GM18526 (cell line): ENCODE measurements around the gene PLPPR4.

Experiments used
- POLR2A ChIP-seq: IDR thresholded peaks from 3 replicates; pipeline ENCODE4 v1.6.1; 2011; ENCODE audit not compliant: insufficient read length; ENCODE audit errors: extremely low read depth

The PLPPR4 gene

DNA sequence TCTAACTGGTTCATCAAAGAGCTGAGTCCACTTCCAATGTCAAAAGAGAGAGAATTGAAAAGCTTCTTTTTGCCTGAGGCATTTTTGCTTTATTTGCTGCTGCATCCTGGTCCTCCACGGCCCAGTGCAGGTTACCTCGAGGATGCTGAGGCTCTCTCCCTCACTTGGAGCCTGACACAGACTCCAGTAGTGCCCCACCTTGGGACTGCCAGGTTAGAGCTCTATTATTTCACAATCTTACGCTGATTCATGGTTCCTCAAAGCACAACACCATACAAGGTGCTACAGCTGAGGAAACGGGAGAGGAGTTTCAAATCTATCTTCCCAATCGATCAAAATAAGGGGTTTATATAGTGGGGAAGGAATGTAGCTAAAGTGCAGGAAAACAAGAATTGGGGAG lies 13.6 kb upstream of the PLPPR4 start:
- no peak for TF ChIP-seq POLR2A

DNA sequence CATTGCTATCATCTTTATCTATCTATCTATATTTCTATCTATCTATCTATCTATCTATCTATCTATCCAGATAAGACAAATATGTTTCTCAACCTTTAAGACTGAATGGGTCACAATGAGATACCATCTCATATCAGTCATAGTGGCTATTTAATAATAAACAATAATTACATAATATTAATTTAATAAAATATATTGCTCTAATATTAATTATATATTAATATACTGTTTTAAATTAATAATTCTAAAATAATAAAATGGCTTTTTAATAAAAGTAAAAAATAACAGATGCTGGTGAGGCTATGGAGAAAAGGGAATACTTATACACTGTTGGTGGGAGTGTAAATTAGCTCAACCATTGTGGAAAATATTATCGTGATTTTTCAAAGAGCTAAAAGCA lies 13.0 kb upstream of the PLPPR4 start:
- TF ChIP-seq POLR2A: no peak

DNA sequence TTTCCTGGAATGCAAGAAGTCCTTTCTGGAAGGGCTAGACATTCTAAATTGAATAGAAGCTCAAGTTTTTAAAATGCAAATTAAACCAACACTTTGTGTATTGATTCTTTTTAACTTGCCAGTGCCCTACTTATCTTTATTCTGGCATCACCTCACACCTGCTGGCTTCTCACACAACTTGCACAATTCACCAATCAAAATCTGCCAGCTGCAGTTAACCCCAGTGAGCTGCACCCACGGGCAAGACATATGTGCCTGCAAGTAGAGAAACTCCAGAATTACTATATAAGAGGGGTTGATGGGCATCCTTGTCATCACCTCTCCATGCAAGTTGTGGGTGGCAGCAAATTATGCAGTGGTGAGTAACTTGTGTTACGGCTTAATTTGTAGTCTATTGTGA lies 11.7 kb upstream of the PLPPR4 start:
- no peak for TF ChIP-seq POLR2A

DNA sequence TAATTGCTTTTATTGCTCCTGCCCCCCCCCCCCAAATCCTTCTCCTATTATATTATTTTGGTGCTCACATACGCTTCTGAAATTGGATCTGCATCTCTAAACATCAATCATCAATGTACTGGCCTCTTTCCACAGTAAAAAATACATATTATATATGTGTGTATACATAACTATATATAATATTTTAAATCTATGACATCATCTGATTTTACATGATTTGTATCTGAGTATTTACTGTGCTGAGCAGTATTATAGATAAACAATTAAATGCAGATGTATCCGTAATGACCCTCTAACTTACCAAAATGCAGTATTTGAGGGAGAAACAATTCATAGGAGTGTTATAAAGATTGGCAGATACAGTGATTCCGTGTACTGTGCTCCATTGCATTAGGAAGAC lies 832 bp downstream of the PLPPR4 start:
- no peak for TF ChIP-seq POLR2A

DNA sequence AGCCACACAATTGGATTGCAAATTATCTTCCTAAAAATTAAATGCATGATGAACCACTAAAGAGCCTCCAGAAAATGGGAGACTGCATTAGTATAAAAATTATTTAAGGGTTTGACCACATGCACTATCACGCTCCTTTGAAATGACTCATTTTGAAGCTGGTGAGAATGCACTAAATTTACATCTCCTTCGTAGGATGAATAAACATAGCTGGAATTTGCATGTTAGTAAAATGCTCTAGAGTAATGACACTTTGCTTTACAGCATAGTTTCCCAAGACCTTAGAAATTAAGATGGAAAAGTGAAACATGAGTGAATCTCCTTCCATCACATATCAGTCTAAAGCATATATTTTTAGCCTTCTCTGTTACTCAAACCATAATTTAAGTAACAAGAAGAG lies 2.4 kb downstream of the PLPPR4 start:
- TF ChIP-seq POLR2A: no peak

DNA sequence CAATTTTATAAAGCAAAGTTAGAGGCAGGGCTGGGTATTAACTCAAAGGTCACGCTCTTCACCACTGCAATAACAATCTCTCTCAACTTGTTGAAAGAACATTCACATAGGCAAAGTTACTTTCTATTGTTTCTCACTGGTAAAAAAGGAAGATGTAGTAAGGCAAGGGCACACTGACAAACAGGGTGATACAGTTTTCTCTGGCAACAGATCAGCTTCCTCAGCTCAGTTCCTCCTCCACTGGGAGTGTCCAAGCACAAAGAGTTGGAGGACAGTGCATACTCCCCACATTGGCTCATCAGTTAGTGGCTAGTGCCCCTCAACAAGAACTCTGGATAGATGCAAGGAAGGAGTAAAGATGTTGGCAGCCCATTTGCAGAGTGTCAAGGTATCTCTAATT lies 3.7 kb downstream of the PLPPR4 start:
- no peak for TF ChIP-seq POLR2A

- no peak for TF ChIP-seq POLR2A
Observed at GRCh38 chr1:99269321-99269720, 5.0 kb downstream of the PLPPR4 start.

- TF ChIP-seq POLR2A: no peak
Observed at GRCh38 chr1:99270646-99271045, 6.4 kb downstream of the PLPPR4 start.

- TF ChIP-seq POLR2A: no peak
Observed at GRCh38 chr1:99271249-99271648, 7.0 kb downstream of the PLPPR4 start.

DNA sequence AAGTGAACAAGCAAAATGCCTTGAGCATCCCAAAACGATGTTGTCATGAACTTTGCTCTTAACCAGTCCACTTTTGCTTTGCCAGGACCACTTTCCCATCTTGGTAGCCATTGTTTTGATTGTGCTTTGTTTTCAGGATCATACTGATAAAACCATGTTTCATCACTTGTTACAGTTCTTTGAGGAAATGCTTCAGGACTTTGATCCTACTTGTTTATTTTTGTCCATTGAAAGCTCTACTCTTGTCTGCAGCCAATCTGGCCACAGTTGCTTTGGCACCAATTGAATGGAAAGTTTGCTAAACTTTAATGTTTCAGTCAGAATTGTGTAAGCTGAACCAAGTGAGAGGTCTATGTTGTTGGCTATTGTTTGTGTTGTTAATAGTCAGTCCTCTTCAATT lies 12.8 kb downstream of the PLPPR4 start:
- no peak for TF ChIP-seq POLR2A

GRCh38 chr1:99279525-99279924 lies 15.2 kb downstream of the PLPPR4 start:
- TF ChIP-seq POLR2A: no peak

GRCh38 chr1:99281105-99281504 lies 16.8 kb downstream of the PLPPR4 start:
- no peak for TF ChIP-seq POLR2A

DNA sequence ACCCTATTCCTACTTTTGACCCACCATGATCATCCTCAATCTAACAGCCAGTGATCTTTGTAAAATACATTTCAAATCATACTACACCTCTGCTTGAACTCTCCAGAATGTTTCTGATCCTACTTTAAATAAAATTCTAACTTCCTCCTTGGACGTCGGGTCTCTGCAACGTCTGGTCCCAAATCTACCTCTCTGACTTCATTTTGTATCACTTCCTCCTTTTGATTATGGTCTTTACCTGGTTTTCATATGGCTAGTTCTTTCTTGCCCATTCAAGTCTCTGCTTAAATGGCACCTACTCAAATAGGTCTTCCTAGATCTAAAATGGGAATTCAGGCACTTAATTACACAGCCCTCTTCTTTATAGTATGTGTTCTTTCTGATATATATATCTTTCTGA lies 18.2 kb downstream of the PLPPR4 start:
- TF ChIP-seq POLR2A: no peak

GRCh38 chr1:99292886-99293285 lies 28.6 kb downstream of the PLPPR4 start:
- no peak for TF ChIP-seq POLR2A

- TF ChIP-seq POLR2A: no peak
Observed at GRCh38 chr1:99297923-99298322, 33.6 kb downstream of the PLPPR4 start.

- no peak for TF ChIP-seq POLR2A
Observed at GRCh38 chr1:99304725-99305282, 40.5 kb downstream of the PLPPR4 start.

GRCh38 chr1:99305626-99306025 lies 41.3 kb downstream of the PLPPR4 start:
- TF ChIP-seq POLR2A: no peak

- no peak for TF ChIP-seq POLR2A
Observed at GRCh38 chr1:99306056-99306455, 41.8 kb downstream of the PLPPR4 start.

DNA sequence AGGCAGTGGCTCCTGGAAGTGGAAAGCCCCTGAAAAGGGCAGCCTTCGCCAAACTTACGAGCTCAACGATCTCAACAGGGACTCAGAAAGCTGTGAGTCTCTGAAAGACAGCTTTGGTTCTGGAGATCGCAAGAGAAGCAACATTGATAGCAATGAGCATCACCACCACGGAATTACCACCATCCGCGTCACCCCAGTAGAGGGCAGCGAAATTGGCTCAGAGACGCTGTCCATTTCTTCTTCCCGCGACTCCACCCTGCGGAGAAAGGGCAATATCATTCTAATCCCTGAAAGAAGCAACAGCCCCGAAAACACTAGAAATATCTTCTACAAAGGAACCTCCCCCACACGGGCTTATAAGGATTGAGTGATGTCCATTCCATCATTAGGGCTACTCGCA lies 42.4 kb downstream of the PLPPR4 start:
- TF ChIP-seq POLR2A: no peak

- no peak for TF ChIP-seq POLR2A
Observed at GRCh38 chr1:99315305-99315704, 51.0 kb downstream of the PLPPR4 start.
